ENCODE measurements around the gene GRAMD4. TPM values are rescaled to one million over a fixed set of nuclear protein-coding genes. Genes with fewer than 3 reads are reported as not detected.

The GRAMD4 gene
- total and polyA plus RNA-seq, 2 donors (not counting 1 experiment from before 2014, with no cell fraction given): 17.0 to 88.1 TPM

GRCh38 chr22:46654426-46654825 is 34.2 kb downstream of the GRAMD4 start:
- H3K27me3 Mint-ChIP-seq: no peaks in the 10 kb centered on the region
- H3K27me3 ChIP-seq (replicated peaks in 1 of 4; ENCODE audit: control extremely low read depth in 1 of 4, control insufficient read depth in 3 of 4, insufficient read depth in 4 of 4, low read length in 3 of 4): no peaks in the 10 kb centered on the region
- CTCF ChIA-PET: no interaction called here

More at GRCh38 chr22:46654426-46654825, 34.2 kb downstream of the GRAMD4 start:
- ATAC-seq (ENCODE audit: low read depth): no peak
- DNase-seq: no peak
- WGBS (ENCODE audit: insufficient coverage): 97% methylated on average over 10 of the region's 17 CpGs
- Histone ChIP-seq H3K4me2 (replicated peaks; ENCODE audit: low read depth, low read length, poor library complexity, severe bottlenecking) (no peak overlapping the region), H3K79me2 (ENCODE audit: control insufficient read depth, insufficient read depth, low read length) (peaks cover 74% of the 10 kb centered on the region), H3K27ac (ENCODE audit: low read length in 2 of 2) (no peak overlapping the region), H3K36me3 (replicated peaks in 1 of 2; ENCODE audit: control extremely low read depth in 1 of 2, control insufficient read depth in 1 of 2, extremely low read depth in 1 of 2, insufficient read depth in 2 of 2, low read length in 1 of 2) (peaks cover 0 to 13% of the 10 kb centered on the region in 2 experiments), H3K9ac (ENCODE audit: low read length) (no peak overlapping the region), H3K4me3 (ENCODE audit: control extremely low read depth in 1 of 5, extremely low read depth in 1 of 5, insufficient read depth in 1 of 5, low read depth in 2 of 5, low read length in 4 of 5) (no peak overlapping the region), H3K4me1 (ENCODE audit: control insufficient read depth in 2 of 2, insufficient read depth in 2 of 2, low read length in 2 of 2) (peaks cover 16 to 32% of the 10 kb centered on the region in 2 donors), H2AFZ (ENCODE audit: insufficient read depth, low read depth, low read length, poor library complexity, severe bottlenecking) (no peak overlapping the region), H3K9me3 (ENCODE audit: control extremely low read depth in 1 of 3, control insufficient read depth in 2 of 3, insufficient read depth in 1 of 3, low read length in 2 of 3) (no peaks in the 10 kb centered on the region), H4K20me1 (ENCODE audit: control insufficient read depth, insufficient read depth, low read length, poor library complexity, severe bottlenecking) (peaks cover 98% of the 10 kb centered on the region)
- Mint-ChIP-seq H3K4me3 (no peak overlapping the region), H3K4me1 (peaks cover 43% of the 10 kb centered on the region), H3K27ac (no peak overlapping the region), H3K9me3 (ENCODE audit: insufficient read depth) (no peaks in the 10 kb centered on the region)
- TF ChIP-seq EZH2 (IDR thresholded peaks at IDR 0.05; ENCODE audit: borderline replicate concordance, insufficient read depth, low read depth, low read length, poor library complexity, severe bottlenecking): no peak
- no peak for TF ChIP-seq CTCF (IDR thresholded peaks at IDR 0.05)
- intact Hi-C loops (cut with micrococcal nuclease): no loop called here
- POLR2A ChIA-PET: no interaction called here

Measured in B cell (primary cell).